Measurements from ENCODE around the gene AKAP5. TPM values are rescaled to one million over a fixed set of nuclear protein-coding genes. Genes with fewer than 3 reads are reported as not detected.

AKAP5 gene
- total and polyA plus RNA-seq, 9 of the 15 experiments (the other 6 are each of a cell fraction or from before 2014, with no cell fraction given) = 0.06 to 0.94 (median 0.34) TPM

DNA sequence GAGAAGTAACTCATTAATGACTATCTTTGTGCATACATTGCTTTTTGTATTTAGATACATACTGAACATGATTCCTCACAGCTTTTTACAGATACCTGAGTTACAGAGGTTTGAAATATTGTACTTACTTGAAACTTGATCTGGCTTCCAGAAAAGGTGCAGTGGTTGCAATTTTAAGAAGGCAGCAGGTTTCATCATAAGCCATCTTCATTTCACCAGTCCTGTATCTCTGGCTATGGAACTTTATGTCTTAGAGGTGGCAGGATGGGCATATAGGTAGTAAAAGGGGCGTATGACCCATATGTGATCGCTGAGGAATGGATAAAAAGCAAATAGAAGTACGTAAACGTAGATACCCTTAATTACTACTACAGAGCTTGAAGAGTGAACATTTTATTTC lies 52.9 kb downstream of the AKAP5 start:
- H4K20me1 ChIP-seq (replicated peaks; ENCODE audit: control insufficient read depth, insufficient read depth, low read length) = no peaks in the 10 kb centered on the region
- no peaks in the 10 kb centered on the region for H3K9me3 ChIP-seq (replicated peaks; ENCODE audit: control insufficient read depth, insufficient read depth, low read depth, low read length)
- no peak overlapping the region for H2AFZ ChIP-seq (ENCODE audit: low read depth, low read length)
- H3K79me2 ChIP-seq (ENCODE audit: control insufficient read depth, insufficient read depth, low read length) = peaks cover under 1% of the 10 kb centered on the region; the same call in 2 of the 3 replicates
- H3K4me1 ChIP-seq (replicated peaks in 1 of 2; ENCODE audit: control insufficient read depth in 2 of 2, insufficient read depth in 2 of 2, low read length in 2 of 2) = peaks cover 0 to 3% of the 10 kb centered on the region in 2 experiments; a peak in 1 of 5 replicates
- H3K9ac ChIP-seq (ENCODE audit: insufficient read depth in 1 of 2, low read depth in 2 of 2, low read length in 2 of 2) = no peak overlapping the region
- in situ Hi-C loops (cut with MboI) (no loop called here), intact Hi-C loops (cut with micrococcal nuclease) (no loop called here)
- no peaks in the 10 kb centered on the region for H3K9me1 ChIP-seq (ENCODE audit: control insufficient read depth, insufficient read depth, low read length)
- FAIRE-seq (no peak), ATAC-seq (no peak), DNase-seq (ENCODE audit: extremely low read depth in 1 of 4, low spot score in 3 of 4) (no peak)
- ChIA-PET CTCF (ENCODE audit: low intra/inter-chr PET ratio) (no interaction called here), POLR2A (no interaction called here)
- no TSS peak for BruUV-seq (replicated peaks)
- WGBS (ENCODE audit: insufficient coverage, low coverage, missing lambda C conversion rate) = 63% methylated on average over 4 of the region's 4 CpGs
- no peaks in the 10 kb centered on the region for H3K27me3 ChIP-seq (ENCODE audit: control insufficient read depth in 2 of 2, insufficient read depth in 2 of 2, low read length in 2 of 2)
- H3K4me2 ChIP-seq (ENCODE audit: insufficient read depth, low read length) = no peak overlapping the region
- no peak overlapping the region for H3K27ac ChIP-seq (ENCODE audit: extremely low read depth, low read depth, low read length)
- no peak overlapping the region for H3K4me3 ChIP-seq
- peaks cover 9% of the 10 kb centered on the region; the same call in 1 of the 3 replicates for H3K36me3 ChIP-seq (ENCODE audit: control insufficient read depth, insufficient read depth, low read length)
- TF ChIP-seq, protein P1, sequence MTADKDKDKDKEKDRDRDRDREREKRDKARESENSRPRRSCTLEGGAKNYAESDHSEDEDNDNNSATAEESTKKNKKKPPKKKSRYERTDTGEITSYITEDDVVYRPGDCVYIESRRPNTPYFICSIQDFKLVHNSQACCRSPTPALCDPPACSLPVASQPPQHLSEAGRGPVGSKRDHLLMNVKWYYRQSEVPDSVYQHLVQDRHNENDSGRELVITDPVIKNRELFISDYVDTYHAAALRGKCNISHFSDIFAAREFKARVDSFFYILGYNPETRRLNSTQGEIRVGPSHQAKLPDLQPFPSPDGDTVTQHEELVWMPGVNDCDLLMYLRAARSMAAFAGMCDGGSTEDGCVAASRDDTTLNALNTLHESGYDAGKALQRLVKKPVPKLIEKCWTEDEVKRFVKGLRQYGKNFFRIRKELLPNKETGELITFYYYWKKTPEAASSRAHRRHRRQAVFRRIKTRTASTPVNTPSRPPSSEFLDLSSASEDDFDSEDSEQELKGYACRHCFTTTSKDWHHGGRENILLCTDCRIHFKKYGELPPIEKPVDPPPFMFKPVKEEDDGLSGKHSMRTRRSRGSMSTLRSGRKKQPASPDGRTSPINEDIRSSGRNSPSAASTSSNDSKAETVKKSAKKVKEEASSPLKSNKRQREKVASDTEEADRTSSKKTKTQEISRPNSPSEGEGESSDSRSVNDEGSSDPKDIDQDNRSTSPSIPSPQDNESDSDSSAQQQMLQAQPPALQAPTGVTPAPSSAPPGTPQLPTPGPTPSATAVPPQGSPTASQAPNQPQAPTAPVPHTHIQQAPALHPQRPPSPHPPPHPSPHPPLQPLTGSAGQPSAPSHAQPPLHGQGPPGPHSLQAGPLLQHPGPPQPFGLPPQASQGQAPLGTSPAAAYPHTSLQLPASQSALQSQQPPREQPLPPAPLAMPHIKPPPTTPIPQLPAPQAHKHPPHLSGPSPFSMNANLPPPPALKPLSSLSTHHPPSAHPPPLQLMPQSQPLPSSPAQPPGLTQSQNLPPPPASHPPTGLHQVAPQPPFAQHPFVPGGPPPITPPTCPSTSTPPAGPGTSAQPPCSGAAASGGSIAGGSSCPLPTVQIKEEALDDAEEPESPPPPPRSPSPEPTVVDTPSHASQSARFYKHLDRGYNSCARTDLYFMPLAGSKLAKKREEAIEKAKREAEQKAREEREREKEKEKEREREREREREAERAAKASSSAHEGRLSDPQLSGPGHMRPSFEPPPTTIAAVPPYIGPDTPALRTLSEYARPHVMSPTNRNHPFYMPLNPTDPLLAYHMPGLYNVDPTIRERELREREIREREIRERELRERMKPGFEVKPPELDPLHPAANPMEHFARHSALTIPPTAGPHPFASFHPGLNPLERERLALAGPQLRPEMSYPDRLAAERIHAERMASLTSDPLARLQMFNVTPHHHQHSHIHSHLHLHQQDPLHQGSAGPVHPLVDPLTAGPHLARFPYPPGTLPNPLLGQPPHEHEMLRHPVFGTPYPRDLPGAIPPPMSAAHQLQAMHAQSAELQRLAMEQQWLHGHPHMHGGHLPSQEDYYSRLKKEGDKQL (CRISPR knock-in tag; IDR thresholded peaks at IDR 0.05; ENCODE audit: borderline replicate concordance) = no peak
- TF ChIP-seq SIN3A (IDR thresholded peaks at IDR 0.05; ENCODE audit: borderline replicate concordance in 2 of 2, control insufficient read depth in 1 of 2, low read depth in 2 of 2, low read length in 2 of 2) (no peak), ZBTB1 (CRISPR knock-in tag; IDR thresholded peaks at IDR 0.05; ENCODE audit: borderline replicate concordance, low read depth) (no peak), TSC22D4 (tag; IDR thresholded peaks at IDR 0.05) (no peak), SIX5 (IDR thresholded peaks at IDR 0.05; ENCODE audit: borderline replicate concordance in 1 of 2, insufficient read depth in 1 of 2, low read depth in 1 of 2, low read length in 2 of 2) (no peak), HDAC1 (IDR thresholded peaks at IDR 0.05) (no peak)
- TF ChIP-seq, protein P2, sequence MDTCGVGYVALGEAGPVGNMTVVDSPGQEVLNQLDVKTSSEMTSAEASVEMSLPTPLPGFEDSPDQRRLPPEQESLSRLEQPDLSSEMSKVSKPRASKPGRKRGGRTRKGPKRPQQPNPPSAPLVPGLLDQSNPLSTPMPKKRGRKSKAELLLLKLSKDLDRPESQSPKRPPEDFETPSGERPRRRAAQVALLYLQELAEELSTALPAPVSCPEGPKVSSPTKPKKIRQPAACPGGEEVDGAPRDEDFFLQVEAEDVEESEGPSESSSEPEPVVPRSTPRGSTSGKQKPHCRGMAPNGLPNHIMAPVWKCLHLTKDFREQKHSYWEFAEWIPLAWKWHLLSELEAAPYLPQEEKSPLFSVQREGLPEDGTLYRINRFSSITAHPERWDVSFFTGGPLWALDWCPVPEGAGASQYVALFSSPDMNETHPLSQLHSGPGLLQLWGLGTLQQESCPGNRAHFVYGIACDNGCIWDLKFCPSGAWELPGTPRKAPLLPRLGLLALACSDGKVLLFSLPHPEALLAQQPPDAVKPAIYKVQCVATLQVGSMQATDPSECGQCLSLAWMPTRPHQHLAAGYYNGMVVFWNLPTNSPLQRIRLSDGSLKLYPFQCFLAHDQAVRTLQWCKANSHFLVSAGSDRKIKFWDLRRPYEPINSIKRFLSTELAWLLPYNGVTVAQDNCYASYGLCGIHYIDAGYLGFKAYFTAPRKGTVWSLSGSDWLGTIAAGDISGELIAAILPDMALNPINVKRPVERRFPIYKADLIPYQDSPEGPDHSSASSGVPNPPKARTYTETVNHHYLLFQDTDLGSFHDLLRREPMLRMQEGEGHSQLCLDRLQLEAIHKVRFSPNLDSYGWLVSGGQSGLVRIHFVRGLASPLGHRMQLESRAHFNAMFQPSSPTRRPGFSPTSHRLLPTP (IDR thresholded peaks at IDR 0.05; ENCODE audit: borderline replicate concordance, extremely low read depth, insufficient read length) = no peak
- TF ChIP-seq, protein P3, sequence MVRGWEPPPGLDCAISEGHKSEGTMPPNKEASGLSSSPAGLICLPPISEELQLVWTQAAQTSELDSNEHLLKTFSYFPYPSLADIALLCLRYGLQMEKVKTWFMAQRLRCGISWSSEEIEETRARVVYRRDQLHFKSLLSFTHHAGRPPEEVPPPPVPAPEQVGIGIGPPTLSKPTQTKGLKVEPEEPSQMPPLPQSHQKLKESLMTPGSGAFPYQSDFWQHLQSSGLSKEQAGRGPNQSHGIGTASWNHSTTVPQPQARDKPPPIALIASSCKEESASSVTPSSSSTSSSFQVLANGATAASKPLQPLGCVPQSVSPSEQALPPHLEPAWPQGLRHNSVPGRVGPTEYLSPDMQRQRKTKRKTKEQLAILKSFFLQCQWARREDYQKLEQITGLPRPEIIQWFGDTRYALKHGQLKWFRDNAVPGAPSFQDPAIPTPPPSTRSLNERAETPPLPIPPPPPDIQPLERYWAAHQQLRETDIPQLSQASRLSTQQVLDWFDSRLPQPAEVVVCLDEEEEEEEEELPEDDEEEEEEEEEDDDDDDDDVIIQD (CRISPR knock-in tag; IDR thresholded peaks at IDR 0.05) = no peak
- TF ChIP-seq, protein P4, sequence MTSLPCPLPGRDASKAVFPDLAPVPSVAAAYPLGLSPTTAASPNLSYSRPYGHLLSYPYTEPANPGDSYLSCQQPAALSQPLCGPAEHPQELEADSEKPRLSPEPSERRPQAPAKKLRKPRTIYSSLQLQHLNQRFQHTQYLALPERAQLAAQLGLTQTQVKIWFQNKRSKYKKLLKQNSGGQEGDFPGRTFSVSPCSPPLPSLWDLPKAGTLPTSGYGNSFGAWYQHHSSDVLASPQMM (CRISPR knock-in tag; IDR thresholded peaks at IDR 0.05) = no peak

All from K562 (cell line).